Measurements from ENCODE around the gene CDIP1. TPM values are rescaled to one million over a fixed set of nuclear protein-coding genes. Genes with fewer than 3 reads are reported as not detected.

The CDIP1 gene
- total and polyA plus RNA-seq, 9 of the 15 experiments (the other 6 are each of a cell fraction or from before 2014, with no cell fraction given), result 0.29 TPM; not detected in 8

DNA sequence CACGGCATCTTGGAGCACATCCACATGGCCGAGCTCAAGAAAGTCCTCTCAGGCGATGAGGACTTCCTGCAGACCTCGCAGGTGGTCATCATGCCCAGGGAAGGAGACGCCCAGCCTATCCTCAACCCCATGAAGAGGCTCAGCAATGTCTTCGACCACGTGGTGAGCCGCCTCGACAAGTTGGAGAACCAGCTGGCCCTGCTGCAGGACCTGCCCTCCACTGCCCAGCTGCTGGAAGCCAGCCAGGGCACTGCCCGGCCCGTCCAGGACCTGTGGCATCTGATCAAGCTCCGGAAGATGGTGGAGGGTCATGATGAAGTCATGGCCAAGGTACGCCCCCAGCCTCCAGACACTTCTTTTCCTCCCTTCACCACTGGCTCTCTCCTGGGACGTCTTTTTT is 18.0 kb upstream of the CDIP1 start:
- H3K4me1 ChIP-seq (replicated peaks in 1 of 2; ENCODE audit: control insufficient read depth in 2 of 2, insufficient read depth in 2 of 2, low read length in 2 of 2), result peaks cover 0 to 10% of the 10 kb centered on the region in 2 experiments; a peak in 3 of 5 replicates
- 2% methylated on average over 14 of the region's 14 CpGs for WGBS (ENCODE audit: insufficient coverage, low coverage, missing lambda C conversion rate)
- no peak overlapping the region for H2AFZ ChIP-seq (ENCODE audit: low read depth, low read length)
- DNase-seq (ENCODE audit: extremely low read depth in 1 of 4, low spot score in 3 of 4) (peak in 1 of 4 experiments; percentile 3), FAIRE-seq (no peak), ATAC-seq (no peak)
- H3K79me2 ChIP-seq (ENCODE audit: control insufficient read depth, insufficient read depth, low read length), result no peaks in the 10 kb centered on the region
- no peaks in the 10 kb centered on the region for H3K36me3 ChIP-seq (ENCODE audit: control insufficient read depth, insufficient read depth, low read length)
- no peaks in the 10 kb centered on the region; the same call in 1 of the 2 replicates for H3K9me3 ChIP-seq (replicated peaks; ENCODE audit: control insufficient read depth, insufficient read depth, low read depth, low read length)
- peaks cover 31 to 51% of the 10 kb centered on the region in 2 experiments for H3K27me3 ChIP-seq (ENCODE audit: control insufficient read depth in 2 of 2, insufficient read depth in 2 of 2, low read length in 2 of 2)
- no peak overlapping the region for H3K4me2 ChIP-seq (ENCODE audit: insufficient read depth, low read length)
- H3K4me3 ChIP-seq, result no peak overlapping the region
- TF ChIP-seq BMI1 (IDR thresholded peaks at IDR 0.05; ENCODE audit: low read length) (no peak), NFIC (IDR thresholded peaks at IDR 0.05) (0 out of 2 replicates have a peak, but pooled peaks have one; percentile 8)
- TF ChIP-seq, protein P1, sequence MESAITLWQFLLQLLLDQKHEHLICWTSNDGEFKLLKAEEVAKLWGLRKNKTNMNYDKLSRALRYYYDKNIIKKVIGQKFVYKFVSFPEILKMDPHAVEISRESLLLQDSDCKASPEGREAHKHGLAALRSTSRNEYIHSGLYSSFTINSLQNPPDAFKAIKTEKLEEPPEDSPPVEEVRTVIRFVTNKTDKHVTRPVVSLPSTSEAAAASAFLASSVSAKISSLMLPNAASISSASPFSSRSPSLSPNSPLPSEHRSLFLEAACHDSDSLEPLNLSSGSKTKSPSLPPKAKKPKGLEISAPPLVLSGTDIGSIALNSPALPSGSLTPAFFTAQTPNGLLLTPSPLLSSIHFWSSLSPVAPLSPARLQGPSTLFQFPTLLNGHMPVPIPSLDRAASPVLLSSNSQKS (CRISPR knock-in tag; IDR thresholded peaks at IDR 0.05), result no peak
- H3K9ac ChIP-seq (ENCODE audit: insufficient read depth in 1 of 2, low read depth in 2 of 2, low read length in 2 of 2), result peak overlapping the region in 1 of 2 experiments; percentile 35; a peak in 1 of 4 replicates
- no TSS peak for BruUV-seq (replicated peaks)
- in situ Hi-C loops (cut with MboI) (no loop called here), intact Hi-C loops (cut with micrococcal nuclease) (no loop called here)
- ChIA-PET CTCF (ENCODE audit: low intra/inter-chr PET ratio) (interaction anchor here (0.5 kb wide), 1 partner anchor 53 kb away, joined by 3 read pairs; no protein-coding TSS in a partner anchor), POLR2A (interaction anchor here (0.6 kb wide), 1 partner anchor 775 kb away, joined by 5 read pairs; no protein-coding TSS in a partner anchor)
- no peaks in the 10 kb centered on the region for H4K20me1 ChIP-seq (replicated peaks; ENCODE audit: control insufficient read depth, insufficient read depth, low read length)
- H3K27ac ChIP-seq (ENCODE audit: extremely low read depth, low read depth, low read length), result no peak overlapping the region
- H3K9me1 ChIP-seq (ENCODE audit: control insufficient read depth, insufficient read depth, low read length), result peaks cover 2% of the 10 kb centered on the region

DNA sequence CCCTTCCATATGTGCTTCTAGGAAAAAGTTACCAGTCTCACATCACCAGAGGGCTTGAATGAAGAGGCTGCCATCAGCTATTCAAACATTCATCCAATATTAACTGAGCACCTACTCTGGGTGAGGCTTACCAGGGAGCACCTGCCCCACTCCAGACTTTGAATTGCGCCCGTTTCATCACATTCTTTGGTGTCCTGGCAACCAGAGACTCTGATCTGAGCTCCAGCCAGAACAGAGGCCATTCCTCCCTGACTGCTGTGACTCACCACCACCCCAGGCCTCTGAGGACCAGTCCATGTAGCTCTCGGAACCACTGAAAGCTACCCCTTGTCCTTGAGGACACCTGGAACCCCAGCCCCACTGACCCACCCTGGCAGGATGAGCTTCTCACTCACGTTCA is 17.5 kb upstream of the CDIP1 start, which contains the start of gene C16orf96:
TSS of gene C16orf96 (plus strand) at position 229 of the 400 bp plus-strand sequence. CDS start at position 379, 150 bp downstream.
- in situ Hi-C loops (cut with MboI) (no loop called here), intact Hi-C loops (cut with micrococcal nuclease) (no loop called here)
- H3K4me1 ChIP-seq (replicated peaks in 1 of 2; ENCODE audit: control insufficient read depth in 2 of 2, insufficient read depth in 2 of 2, low read length in 2 of 2), result peaks cover 0 to 10% of the 10 kb centered on the region in 2 experiments; a peak in 3 of 5 replicates
- H3K27ac ChIP-seq (ENCODE audit: extremely low read depth, low read depth, low read length), result no peak within 1 kb of the TSS
- H3K27me3 ChIP-seq (ENCODE audit: control insufficient read depth in 2 of 2, insufficient read depth in 2 of 2, low read length in 2 of 2), result peaks cover 29 to 50% of the 10 kb centered on the region in 2 experiments
- peak within 1 kb of the TSS in 1 of 2 experiments; percentile 35; a peak in 1 of 4 replicates for H3K9ac ChIP-seq (ENCODE audit: insufficient read depth in 1 of 2, low read depth in 2 of 2, low read length in 2 of 2)
- TF ChIP-seq ZNF124 (CRISPR knock-in tag; IDR thresholded peaks at IDR 0.05) (no peak), IFI16 (CRISPR knock-in tag; IDR thresholded peaks at IDR 0.05) (no peak), RFX1 (IDR thresholded peaks at IDR 0.05) (peak; percentile 39; the same call in 1 of the 2 replicates), MBD2 (IDR thresholded peaks at IDR 0.05; ENCODE audit: borderline replicate concordance, low read depth) (no peak), ZNF232 (CRISPR knock-in tag; IDR thresholded peaks at IDR 0.05) (no peak)
- no peak for ATAC-seq
- H3K36me3 ChIP-seq (ENCODE audit: control insufficient read depth, insufficient read depth, low read length), result no peaks in the 10 kb centered on the region
- no peaks in the 10 kb centered on the region; the same call in 1 of the 2 replicates for H3K9me3 ChIP-seq (replicated peaks; ENCODE audit: control insufficient read depth, insufficient read depth, low read depth, low read length)
- 11% methylated on average over 4 of the region's 4 CpGs for WGBS (ENCODE audit: insufficient coverage, low coverage, missing lambda C conversion rate)
- FAIRE-seq, result no peak
- H3K9me1 ChIP-seq (ENCODE audit: control insufficient read depth, insufficient read depth, low read length), result peaks cover 2% of the 10 kb centered on the region
- BruUV-seq (replicated peaks), result no TSS peak
- H3K79me2 ChIP-seq (ENCODE audit: control insufficient read depth, insufficient read depth, low read length), result no peaks in the 10 kb centered on the region
- no peak within 1 kb of the TSS for H2AFZ ChIP-seq (ENCODE audit: low read depth, low read length)
- ChIA-PET POLR2A (interaction anchor here (0.6 kb wide), 2 partner anchors 775 to 1377 kb away, joined by 3 to 5 read pairs; no protein-coding TSS in a partner anchor), CTCF (ENCODE audit: low intra/inter-chr PET ratio) (no interaction called here)
- no peak within 1 kb of the TSS for H3K4me3 ChIP-seq
- H4K20me1 ChIP-seq (replicated peaks; ENCODE audit: control insufficient read depth, insufficient read depth, low read length), result no peaks in the 10 kb centered on the region
- no peak within 1 kb of the TSS for H3K4me2 ChIP-seq (ENCODE audit: insufficient read depth, low read length)
- no peak for DNase-seq (ENCODE audit: extremely low read depth in 1 of 4, low spot score in 3 of 4)
